Endothelial cell of umbilical vein (primary cell): Measurements from ENCODE around the gene CRLF3. TPM values are rescaled to one million over a fixed set of nuclear protein-coding genes. Genes with fewer than 3 reads are reported as not detected.

Source experiments
- BruUV-seq: library from RNA; stranded (reverse); fragments of 400-500 nt; replicated peaks from 2 replicates; lab custom pipeline; 2021; lab: Mats Ljungman, UMichigan
- CTCF ChIA-PET: fragments of 300-600, 350-600 bp; sonication (Branson Sonifier 250); formaldehyde crosslinking; loops from one replicate; lab custom pipeline; 2021; ENCODE audit warnings: antibody characterized with exemption, inconsistent platforms; lab: Charles Lee
- POLR2A ChIA-PET: fragments of 300-600, 350-600 bp; sonication (Branson Sonifier 250); formaldehyde crosslinking; loops from one replicate; lab custom pipeline; 2021; ENCODE audit warnings: antibody characterized with exemption, inconsistent platforms; lab: Charles Lee
- DNase-seq: peaks from one replicate; pipeline ENCODE4 v3.0.0-alpha.2; 2011; ENCODE audit warnings: low read depth, low spot score
- FAIRE-seq: peaks from 2 replicates; lab custom pipeline; 2011; peaks lifted over from hg19 to GRCh38; lab: Jason Lieb, UNC
- H2AFZ ChIP-seq: 2 replicates; pipeline ENCODE4 v1.6.0; 2012; ENCODE audit warnings: low read depth, low read length, control low read depth, inconsistent platforms
- H3K27ac ChIP-seq: 2 replicates; pipeline ENCODE4 v1.5.1; 2011; ENCODE audit warnings: low read depth, mild to moderate bottlenecking, control low read depth, low read length, moderate library complexity; ENCODE audit not compliant: insufficient read depth
- H3K27me3 ChIP-seq, 2 experiments: 2 replicates each; pipeline versions ENCODE4 v1.6.0 to v1.6.1; 2011; ENCODE audit warnings: low read length in 2 of 2, mixed read lengths in 1 of 2; ENCODE audit not compliant: control insufficient read depth in 2 of 2, insufficient read depth in 2 of 2
- H3K36me3 ChIP-seq, 2 experiments: 2 replicates in 1 of 2; 3 replicates in 1 of 2; pipeline ENCODE4 v1.5.1; 2011; ENCODE audit warnings: low read length in 2 of 2, mild to moderate bottlenecking in 1 of 2, moderate library complexity in 1 of 2; ENCODE audit not compliant: control insufficient read depth in 2 of 2, insufficient read depth in 2 of 2; ENCODE audit errors: extremely low read depth in 1 of 2
- H3K4me1 ChIP-seq: 3 replicates; pipeline ENCODE4 v1.5.1; 2011; ENCODE audit warnings: mild to moderate bottlenecking, low read length; ENCODE audit not compliant: control insufficient read depth, insufficient read depth; ENCODE audit errors: extremely low read depth
- H3K4me2 ChIP-seq: 2 replicates; pipeline ENCODE4 v1.6.1; 2011; ENCODE audit warnings: low read length, control low read depth, mixed read lengths; ENCODE audit not compliant: insufficient read depth
- H3K4me3 ChIP-seq, 3 experiments: fragments of 200-600 bp in 1 of 3; sonication (generic), shearing (Covaris generic) in 1 of 3; replicated peaks in 1 of 3; 2 replicates each; pipeline ENCODE4 v1.5.1; 2011 to 2016; ENCODE audit warnings: control low read depth in 3 of 3, low read length in 3 of 3, mild to moderate bottlenecking in 2 of 3, inconsistent platforms in 1 of 3, low read depth in 1 of 3, moderate library complexity in 1 of 3; ENCODE audit not compliant: insufficient read depth in 1 of 3
- H3K79me2 ChIP-seq: 2 replicates; pipeline ENCODE4 v1.6.0; 2012; ENCODE audit warnings: low read length, inconsistent platforms; ENCODE audit not compliant: control insufficient read depth, insufficient read depth
- H3K9ac ChIP-seq: replicated peaks from 2 replicates; pipeline ENCODE3; 2011; ENCODE audit warnings: low read length, control low read depth; ENCODE audit not compliant: insufficient read depth; ENCODE audit errors: extremely low read depth
- H3K9me1 ChIP-seq: replicated peaks from 3 replicates; pipeline ENCODE4 v1.6.0; 2011; ENCODE audit warnings: mild to moderate bottlenecking, low read length; ENCODE audit not compliant: control insufficient read depth, insufficient read depth; ENCODE audit errors: extremely low read depth
- H3K9me3 ChIP-seq: replicated peaks from 2 replicates; pipeline ENCODE4 v1.5.1; 2012; ENCODE audit warnings: low read length, inconsistent platforms; ENCODE audit not compliant: control insufficient read depth, insufficient read depth
- H4K20me1 ChIP-seq: replicated peaks from 2 replicates; pipeline ENCODE3; 2011; ENCODE audit warnings: mild to moderate bottlenecking, low read length; ENCODE audit not compliant: control insufficient read depth, insufficient read depth; ENCODE audit errors: extremely low read depth
- CTCF ChIP-seq, 2 donors: IDR thresholded peaks; 1 replicate in 1 of 2; 2 replicates in 1 of 2; pipeline ENCODE4 v1.5.1; 2011; ENCODE audit warnings: low read length in 2 of 2, mild to moderate bottlenecking in 2 of 2, moderate library complexity in 2 of 2, control low read depth in 1 of 2, inconsistent platforms in 1 of 2, low read depth in 1 of 2; ENCODE audit not compliant: insufficient read depth in 1 of 2; ENCODE audit errors: extremely low read depth in 1 of 2
- EZH2 ChIP-seq: IDR thresholded peaks from 2 replicates; pipeline ENCODE4 v1.6.1; 2012; ENCODE audit warnings: borderline replicate concordance, low read depth, mild to moderate bottlenecking, moderate library complexity, low read length, inconsistent platforms; ENCODE audit not compliant: severe bottlenecking
- FOS ChIP-seq: IDR thresholded peaks from 2 replicates; pipeline ENCODE4 v1.6.1; 2011; ENCODE audit warnings: mild to moderate bottlenecking, low read length, moderate library complexity, borderline replicate concordance; ENCODE audit not compliant: insufficient read depth
- GATA2 ChIP-seq: IDR thresholded peaks from 2 replicates; pipeline ENCODE4 v1.7.0; 2011; ENCODE audit warnings: low read depth, mild to moderate bottlenecking, moderate library complexity, mixed read lengths, low read length; ENCODE audit not compliant: insufficient read length, insufficient read depth
- JUN ChIP-seq: IDR thresholded peaks from 2 replicates; pipeline ENCODE4 v1.6.1; 2011; ENCODE audit warnings: borderline replicate concordance, low read depth; ENCODE audit not compliant: insufficient read length, insufficient read depth
- MYC ChIP-seq: IDR thresholded peaks from one replicate; pipeline ENCODE4 v1.6.1; 2011; ENCODE audit warnings: mild to moderate bottlenecking, low read depth, low read length
- POLR2A ChIP-seq: IDR thresholded peaks from 2 replicates; pipeline ENCODE4 v1.6.1; 2012; ENCODE audit warnings: low read depth, mild to moderate bottlenecking, control low read depth, low read length
- POLR2AphosphoS5 ChIP-seq: IDR thresholded peaks from 2 replicates; pipeline ENCODE4 v1.6.1; 2012; ENCODE audit warnings: low read depth, mild to moderate bottlenecking, control low read depth, low read length, moderate library complexity; ENCODE audit not compliant: insufficient read depth
- dilution Hi-C: fragments of 300-500 bp; cut with MboI; formaldehyde crosslinking; loops from one replicate; pipeline ENCODE4 v1.15.0; 2019; ENCODE audit warnings: low sequenced_read_pairs; ENCODE audit not compliant: extremely low pct_ligation_motif_present
- intact Hi-C: fragments of 100-400 bp; cut with micrococcal nuclease; formaldehyde crosslinking; loops from one replicate; pipeline ENCODE4 v1.10.0; 2022
- polyA plus RNA-seq, 4 experiments: library from polyadenylated mRNA; depleted of rRNA in 3 of 4; stranded (reverse) in 3 of 4; unstranded in 1 of 4; fragments of >200 nt; gene quantifications; 2 replicates each; pipeline versions ENCODE4 v1.2.1 to v1.2.3, GENCODE V29; 2011 to 2012; ENCODE audit warnings: missing spikeins in 1 of 4
- total RNA-seq: library from RNA; stranded (reverse); gene quantifications from 2 replicates; pipeline ENCODE4 v1.2.3, GENCODE V29; 2021
- TF ChIP-seq, protein P1 (sequence below): IDR thresholded peaks from 2 replicates; pipeline ENCODE4 v1.6.1; 2011; ENCODE audit not compliant: insufficient read depth, insufficient read length

Gene CRLF3
- total and polyA plus RNA-seq, 2 donors (not counting 3 experiments of a cell fraction or from before 2014, with no cell fraction given), result 10.1 to 15.4 TPM

- H4K20me1 ChIP-seq, result no peaks in the 10 kb centered on the region
- H3K4me3 ChIP-seq, result no peak overlapping the region
- no TSS peak for BruUV-seq
- CTCF ChIA-PET, result interaction anchor here (0.8 to 1.9 kb wide), 2 partner anchors 18 to 20 kb away, joined by 3 to 9 read pairs; partner anchors contain the start of gene CRLF3
- no peak overlapping the region for H3K27ac ChIP-seq
- no peak for TF ChIP-seq GATA2
- no peak for TF ChIP-seq POLR2A
- no peak for TF ChIP-seq FOS
- no peak for TF ChIP-seq EZH2
- TF ChIP-seq MYC, result no peak
- H3K4me1 ChIP-seq, result peaks cover 8% of the 10 kb centered on the region
- no peak for FAIRE-seq
- no peaks in the 10 kb centered on the region for H3K9me3 ChIP-seq
- H3K9me1 ChIP-seq, result no peaks in the 10 kb centered on the region
- H3K27me3 ChIP-seq, result no peaks in the 10 kb centered on the region
- H3K79me2 ChIP-seq, result peaks cover 13% of the 10 kb centered on the region
- H3K4me2 ChIP-seq, result no peak overlapping the region
- H3K36me3 ChIP-seq, result peaks cover 0 to 3% of the 10 kb centered on the region in 2 experiments
- no peak for DNase-seq
- dilution Hi-C loops (no loop called here), intact Hi-C loops (no loop called here)
- H3K9ac ChIP-seq, result no peak overlapping the region
- H2AFZ ChIP-seq, result no peak overlapping the region
- POLR2A ChIA-PET, result no interaction called here
These were observed 18.5 kb downstream of the CRLF3 start for GRCh38 chr17:30805944-30806456.

DNA sequence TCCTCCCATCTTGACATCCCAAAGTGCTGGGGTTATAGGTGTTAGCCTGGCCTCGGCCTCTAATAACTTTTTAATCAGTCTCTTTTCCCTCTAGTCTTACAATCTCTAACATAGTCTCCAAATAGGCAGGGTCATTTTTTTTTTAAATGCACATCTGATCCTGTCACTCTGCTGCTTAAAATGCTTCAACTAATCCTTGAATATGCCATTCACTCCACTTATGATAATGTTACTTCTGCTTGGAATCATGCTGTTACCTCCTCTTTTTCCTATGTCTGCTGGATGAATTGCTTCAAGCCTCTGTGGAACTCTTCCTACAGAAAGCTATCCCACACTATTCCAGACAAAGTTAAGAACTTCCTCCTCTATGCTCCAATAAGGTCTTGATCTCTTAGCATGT is 22.8 kb downstream of the CRLF3 start:
- Histone ChIP-seq H3K4me3 (no peak overlapping the region), H3K27ac (no peak overlapping the region), H3K9ac (no peak overlapping the region), H3K4me1 (no peaks in the 10 kb centered on the region), H3K9me3 (no peaks in the 10 kb centered on the region), H3K27me3 (no peaks in the 10 kb centered on the region), H4K20me1 (no peaks in the 10 kb centered on the region), H3K79me2 (peaks cover 6% of the 10 kb centered on the region), H3K36me3 (peaks cover 0 to 3% of the 10 kb centered on the region in 2 experiments), H3K9me1 (no peaks in the 10 kb centered on the region), H2AFZ (no peak overlapping the region), H3K4me2 (no peak overlapping the region)
- BruUV-seq, result no TSS peak
- ChIA-PET POLR2A (interaction anchor here (0.6 kb wide), 1 partner anchor 41 kb away, joined by 4 read pairs; no protein-coding TSS in a partner anchor), CTCF (no interaction called here)
- FAIRE-seq (no peak), DNase-seq (no peak)
- dilution Hi-C loops (no loop called here), intact Hi-C loops (no loop called here)
- no peak for TF ChIP-seq GATA2
- no peak for TF ChIP-seq JUN
- TF ChIP-seq CTCF (IDR thresholded peaks at IDR 0.05; ENCODE audit: extremely low read depth in 1 of 2, insufficient read depth in 1 of 2, low read depth in 1 of 2, low read length in 2 of 2), result no peak
- TF ChIP-seq POLR2AphosphoS5, result no peak
- no peak for TF ChIP-seq EZH2
- no peak for TF ChIP-seq FOS
- TF ChIP-seq, protein P1, sequence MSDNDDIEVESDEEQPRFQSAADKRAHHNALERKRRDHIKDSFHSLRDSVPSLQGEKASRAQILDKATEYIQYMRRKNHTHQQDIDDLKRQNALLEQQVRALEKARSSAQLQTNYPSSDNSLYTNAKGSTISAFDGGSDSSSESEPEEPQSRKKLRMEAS, result no peak
- no peak for TF ChIP-seq MYC
- no peak for TF ChIP-seq POLR2A
